Caco-2 (cell line): ENCODE data around the gene POGZ. TPM values are rescaled to one million over a fixed set of nuclear protein-coding genes. Genes with fewer than 3 reads are reported as not detected.

Experiments
- BruUV-seq: library from RNA; stranded (reverse); fragments of 400-500 nt; replicated peaks from 2 replicates; lab custom pipeline; 2021; lab: Mats Ljungman, UMichigan
- CTCF ChIA-PET: fragments of 300-600 bp; sonication (Branson Sonifier 250); formaldehyde crosslinking; loops from one replicate; lab custom pipeline; 2022; ENCODE audit warnings: antibody characterized with exemption; lab: Charles Lee
- POLR2A ChIA-PET: fragments of 300-600 bp; sonication (Branson Sonifier 250); formaldehyde crosslinking; loops from one replicate; lab custom pipeline; 2022; ENCODE audit warnings: antibody characterized with exemption; lab: Charles Lee
- DNase-seq, 2 experiments: peaks; one replicate each; pipeline versions ENCODE4 v3.0.0 to v3.0.0-alpha.2; 2020 to 2022
- H3K27me3 ChIP-seq: replicated peaks from 2 replicates; pipeline ENCODE4 v1.6.0; 2011; ENCODE audit warnings: low read length; ENCODE audit not compliant: control insufficient read depth, insufficient read depth
- H3K36me3 ChIP-seq: 2 replicates; pipeline ENCODE4 v1.5.1; 2011; ENCODE audit warnings: low read length; ENCODE audit not compliant: control insufficient read depth, insufficient read depth
- H3K4me1 ChIP-seq: fragments of 250-450 bp; sonication (Bioruptor Pico); 2 replicates; pipeline ENCODE4 v1.5.1; 2020; ENCODE audit warnings: mild to moderate bottlenecking
- H3K4me3 ChIP-seq: 2 replicates; pipeline ENCODE4 v1.5.1; 2011; ENCODE audit warnings: low read depth, mild to moderate bottlenecking, control low read depth, low read length
- H3K9me3 ChIP-seq: fragments of 250-450 bp; sonication (Bioruptor Pico); 2 replicates; pipeline ENCODE4 v1.5.1; 2020; ENCODE audit warnings: mild to moderate bottlenecking, moderate library complexity
- H3K27ac Mint-ChIP-seq: one replicate; pipeline ENCODE4 v1.8.0; 2022; ENCODE audit warnings: mixed read lengths; ENCODE audit not compliant: unreplicated experiment
- H3K27me3 Mint-ChIP-seq: one replicate; pipeline ENCODE4 v1.8.0; 2022; ENCODE audit warnings: mixed read lengths; ENCODE audit not compliant: insufficient read depth, unreplicated experiment
- H3K36me3 Mint-ChIP-seq: one replicate; pipeline ENCODE4 v1.8.0; 2022; ENCODE audit warnings: mild to moderate bottlenecking, mixed read lengths; ENCODE audit not compliant: insufficient read depth, unreplicated experiment
- H3K4me1 Mint-ChIP-seq: one replicate; pipeline ENCODE4 v1.8.0; 2022; ENCODE audit warnings: low read depth, mixed read lengths; ENCODE audit not compliant: unreplicated experiment
- H3K4me3 Mint-ChIP-seq: one replicate; pipeline ENCODE4 v1.8.0; 2022; ENCODE audit warnings: mild to moderate bottlenecking, moderate library complexity, mixed read lengths; ENCODE audit not compliant: unreplicated experiment
- H3K9me3 Mint-ChIP-seq: one replicate; pipeline ENCODE4 v1.8.0; 2022; ENCODE audit warnings: mixed read lengths; ENCODE audit not compliant: unreplicated experiment
- CTCF ChIP-seq, 2 experiments: fragments of 200-600 bp in 1 of 2; IDR thresholded peaks; 1 replicate in 1 of 2; 2 replicates in 1 of 2; pipeline versions ENCODE4 v1.5.1 to v1.8.0; 2011 to 2022; ENCODE audit warnings: antibody characterized with exemption in 1 of 2, control low read depth in 1 of 2, inconsistent platforms in 1 of 2, low read depth in 1 of 2, low read length in 1 of 2, mild to moderate bottlenecking in 1 of 2, moderate library complexity in 1 of 2; ENCODE audit not compliant: insufficient read depth in 1 of 2, severe bottlenecking in 1 of 2, unreplicated experiment in 1 of 2
- intact Hi-C: fragments of 100-400 bp; cut with micrococcal nuclease; formaldehyde crosslinking; loops from one replicate; pipeline ENCODE4 v1.10.0; 2022; ENCODE audit not compliant: unreplicated experiment
- total RNA-seq: library from RNA; stranded (reverse); gene quantifications from 2 replicates; pipeline ENCODE4 v1.2.3, GENCODE V29; 2022

Gene POGZ
- total RNA-seq, 1 experiment from 2014 or later: 80.0 TPM

- BruUV-seq: no TSS peak
- no peaks in the 10 kb centered on the region for H3K36me3 Mint-ChIP-seq
- Histone ChIP-seq H3K36me3 (no peaks in the 10 kb centered on the region), H3K4me3 (no peak overlapping the region), H3K4me1 (peaks cover 14% of the 10 kb centered on the region), H3K27me3 (no peaks in the 10 kb centered on the region), H3K9me3 (peaks cover 10% of the 10 kb centered on the region)
- H3K9me3 Mint-ChIP-seq: no peaks in the 10 kb centered on the region
- POLR2A ChIA-PET: interaction anchor here (1.0 to 1.8 kb wide), 3 partner anchors 32 to 62 kb away, joined by 3 to 14 read pairs (median 5); partner anchors contain the start of genes CGN and TUFT1
- no peak for TF ChIP-seq CTCF (IDR thresholded peaks at IDR 0.05; ENCODE audit: insufficient read depth in 1 of 2, low read depth in 1 of 2, low read length in 1 of 2, severe bottlenecking in 1 of 2, unreplicated experiment in 1 of 2)
- peaks cover 18% of the 10 kb centered on the region for H3K4me1 Mint-ChIP-seq
- no peak for DNase-seq
- H3K4me3 Mint-ChIP-seq: no peak overlapping the region
- intact Hi-C loops: no loop called here
- CTCF ChIA-PET: interaction anchor here (1.0 kb wide), 1 partner anchor 32 kb away, joined by 4 read pairs; the partner anchor contains the start of gene CGN
- H3K27ac Mint-ChIP-seq: no peak overlapping the region
- no peaks in the 10 kb centered on the region for H3K27me3 Mint-ChIP-seq
These were observed 19.6 kb upstream of the POGZ start for GRCh38 chr1:151478923-151479322.

DNA sequence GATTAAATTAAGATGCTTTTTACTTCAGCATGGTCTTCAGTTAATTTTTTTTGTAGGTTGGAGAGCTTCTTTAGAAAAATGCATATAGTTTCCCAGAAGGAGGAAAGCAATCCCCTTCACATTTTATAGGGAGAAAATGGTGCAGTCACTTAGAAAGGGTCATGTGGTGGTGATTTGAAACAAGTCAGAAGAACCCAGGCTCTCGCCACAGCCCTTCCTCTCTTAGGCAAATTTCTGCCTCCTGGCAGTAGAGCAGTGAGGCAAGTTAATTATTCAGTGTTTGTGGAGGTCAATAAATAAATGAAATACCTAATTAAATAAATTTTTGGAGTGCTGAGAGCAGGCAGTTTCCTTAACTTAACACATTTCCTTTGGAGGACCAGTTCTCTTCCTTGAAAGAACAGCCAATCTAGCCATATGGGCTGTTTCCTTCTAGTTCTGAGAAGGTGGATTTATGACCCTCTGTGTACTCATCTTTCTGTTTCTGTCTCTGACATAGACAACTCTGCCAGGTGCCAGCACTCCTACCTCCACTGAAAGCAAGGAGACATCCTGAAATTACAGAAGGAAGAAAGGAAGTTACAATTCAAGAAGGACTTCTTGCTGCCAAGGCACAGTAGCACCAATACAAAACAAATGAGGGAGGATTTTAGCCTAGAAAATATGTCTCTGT is 19.0 kb upstream of the POGZ start:
- no peak overlapping the region for H3K27ac Mint-ChIP-seq
- H3K36me3 Mint-ChIP-seq: peaks cover 2% of the 10 kb centered on the region
- H3K9me3 Mint-ChIP-seq: no peaks in the 10 kb centered on the region
- POLR2A ChIA-PET: interaction anchor here (1.0 to 1.8 kb wide), 3 partner anchors 32 to 62 kb away, joined by 3 to 14 read pairs (median 5); partner anchors contain the start of genes CGN and TUFT1
- H3K27me3 Mint-ChIP-seq: no peaks in the 10 kb centered on the region
- no peak for TF ChIP-seq CTCF (IDR thresholded peaks at IDR 0.05; ENCODE audit: insufficient read depth in 1 of 2, low read depth in 1 of 2, low read length in 1 of 2, severe bottlenecking in 1 of 2, unreplicated experiment in 1 of 2)
- no peak for DNase-seq
- Histone ChIP-seq H3K27me3 (no peaks in the 10 kb centered on the region), H3K36me3 (no peaks in the 10 kb centered on the region), H3K4me3 (no peak overlapping the region), H3K4me1 (peaks cover 14% of the 10 kb centered on the region), H3K9me3 (peaks cover 10% of the 10 kb centered on the region)
- H3K4me1 Mint-ChIP-seq: peaks cover 18% of the 10 kb centered on the region
- H3K4me3 Mint-ChIP-seq: no peak overlapping the region
- CTCF ChIA-PET: interaction anchor here (1.0 kb wide), 1 partner anchor 33 kb away, joined by 4 read pairs; the partner anchor contains the start of gene CGN
- intact Hi-C loops: no loop called here
- BruUV-seq: no TSS peak

DNA sequence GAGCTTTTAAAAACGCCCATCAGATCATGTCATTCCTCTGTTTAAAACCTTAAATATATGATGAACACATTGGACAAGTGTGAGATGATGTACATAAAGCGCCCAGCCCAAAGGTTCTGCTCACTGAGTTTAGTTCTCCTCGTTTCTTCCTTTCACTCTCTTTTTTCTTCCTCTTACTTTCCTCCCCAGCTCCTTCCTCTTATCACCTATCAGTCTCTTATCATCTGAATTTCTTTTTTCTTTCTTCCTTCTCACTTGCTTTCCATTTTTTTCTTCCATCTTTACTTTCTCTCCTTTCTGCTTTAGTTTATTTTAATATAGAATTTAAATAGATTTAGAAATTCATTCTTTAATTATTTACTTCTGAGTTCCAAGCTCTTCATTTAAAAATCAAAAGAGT is 17.8 kb upstream of the POGZ start:
- ChIA-PET POLR2A (no interaction called here), CTCF (no interaction called here)
- no peaks in the 10 kb centered on the region for H3K27me3 Mint-ChIP-seq
- peaks cover 18% of the 10 kb centered on the region for H3K4me1 Mint-ChIP-seq
- no TSS peak for BruUV-seq
- peaks cover 8% of the 10 kb centered on the region for H3K36me3 Mint-ChIP-seq
- H3K27ac Mint-ChIP-seq: no peak overlapping the region
- Histone ChIP-seq H3K27me3 (no peaks in the 10 kb centered on the region), H3K36me3 (no peaks in the 10 kb centered on the region), H3K4me3 (no peak overlapping the region), H3K9me3 (peaks cover 5% of the 10 kb centered on the region), H3K4me1 (peaks cover 14% of the 10 kb centered on the region)
- DNase-seq: no peak
- intact Hi-C loops: no loop called here
- no peaks in the 10 kb centered on the region for H3K9me3 Mint-ChIP-seq
- no peak overlapping the region for H3K4me3 Mint-ChIP-seq
- no peak for TF ChIP-seq CTCF (IDR thresholded peaks at IDR 0.05; ENCODE audit: insufficient read depth in 1 of 2, low read depth in 1 of 2, low read length in 1 of 2, severe bottlenecking in 1 of 2, unreplicated experiment in 1 of 2)
